NCI-H1092 treated with DMSO at 0.1 percent for 48 hours (cell line): ENCODE measurements around the gene SYNPO.

Experiments
- DNase-seq: peaks from one replicate; lab custom pipeline; 2025; lab: John Stamatoyannopoulos, UW

Gene SYNPO

GRCh38 chr5:150640311-150641005, at the start of gene SYNPO:
SYNPO (plus strand) TSS chr5:150640660; CDS start chr5:150648276, 7,616 bp downstream.
- no peak for DNase-seq

- DNase-seq, result no peak
These were observed 49.3 kb upstream of the SYNPO start for GRCh38 chr5:150590979-150591695.

GRCh38 chr5:150593593-150593992, 46.9 kb upstream of the SYNPO start:
- no peak for DNase-seq

- DNase-seq, result no peak
These were observed 46.5 kb upstream of the SYNPO start for GRCh38 chr5:150593996-150594395.

GRCh38 chr5:150595466-150596031, 44.9 kb upstream of the SYNPO start:
- no peak for DNase-seq

GRCh38 chr5:150596313-150596712, 44.1 kb upstream of the SYNPO start:
- no peak for DNase-seq

- no peak for DNase-seq
These were observed 43.6 kb upstream of the SYNPO start for GRCh38 chr5:150596826-150597225.

GRCh38 chr5:150598006-150598405, 42.5 kb upstream of the SYNPO start:
- DNase-seq, result no peak

GRCh38 chr5:150598821-150599273, 41.6 kb upstream of the SYNPO start:
- no peak for DNase-seq

GRCh38 chr5:150599281-150599680, 41.2 kb upstream of the SYNPO start:
- DNase-seq, result no peak

- peak; percentile 68 for DNase-seq
These were observed 40.4 kb upstream of the SYNPO start for GRCh38 chr5:150599917-150600511.

GRCh38 chr5:150600616-150601490, 39.6 kb upstream of the SYNPO start:
- DNase-seq, result no peak

GRCh38 chr5:150601491-150602345, 38.7 kb upstream of the SYNPO start:
- no peak for DNase-seq

- DNase-seq, result no peak
These were observed 37.4 kb upstream of the SYNPO start for GRCh38 chr5:150603052-150603451.

- no peak for DNase-seq
These were observed 37.0 kb upstream of the SYNPO start for GRCh38 chr5:150603491-150603890.

GRCh38 chr5:150604010-150604409, 36.5 kb upstream of the SYNPO start:
- no peak for DNase-seq

- DNase-seq, result no peak
These were observed 35.5 kb upstream of the SYNPO start for GRCh38 chr5:150604894-150605440.

- no peak for DNase-seq
These were observed 34.9 kb upstream of the SYNPO start for GRCh38 chr5:150605546-150605945.

GRCh38 chr5:150606476-150606875, 34.0 kb upstream of the SYNPO start:
- DNase-seq, result no peak

- no peak for DNase-seq
These were observed 33.4 kb upstream of the SYNPO start for GRCh38 chr5:150607105-150607504.
